Measurements from ENCODE around the gene GIGYF1. TPM values are rescaled to one million over a fixed set of nuclear protein-coding genes. Genes with fewer than 3 reads are reported as not detected.
A peak's percentile ranks its signal among the peaks of the same experiment; 100 is the strongest.

GIGYF1 gene
- total RNA-seq, 1 donor from 2014 or later = 95.1 TPM

DNA sequence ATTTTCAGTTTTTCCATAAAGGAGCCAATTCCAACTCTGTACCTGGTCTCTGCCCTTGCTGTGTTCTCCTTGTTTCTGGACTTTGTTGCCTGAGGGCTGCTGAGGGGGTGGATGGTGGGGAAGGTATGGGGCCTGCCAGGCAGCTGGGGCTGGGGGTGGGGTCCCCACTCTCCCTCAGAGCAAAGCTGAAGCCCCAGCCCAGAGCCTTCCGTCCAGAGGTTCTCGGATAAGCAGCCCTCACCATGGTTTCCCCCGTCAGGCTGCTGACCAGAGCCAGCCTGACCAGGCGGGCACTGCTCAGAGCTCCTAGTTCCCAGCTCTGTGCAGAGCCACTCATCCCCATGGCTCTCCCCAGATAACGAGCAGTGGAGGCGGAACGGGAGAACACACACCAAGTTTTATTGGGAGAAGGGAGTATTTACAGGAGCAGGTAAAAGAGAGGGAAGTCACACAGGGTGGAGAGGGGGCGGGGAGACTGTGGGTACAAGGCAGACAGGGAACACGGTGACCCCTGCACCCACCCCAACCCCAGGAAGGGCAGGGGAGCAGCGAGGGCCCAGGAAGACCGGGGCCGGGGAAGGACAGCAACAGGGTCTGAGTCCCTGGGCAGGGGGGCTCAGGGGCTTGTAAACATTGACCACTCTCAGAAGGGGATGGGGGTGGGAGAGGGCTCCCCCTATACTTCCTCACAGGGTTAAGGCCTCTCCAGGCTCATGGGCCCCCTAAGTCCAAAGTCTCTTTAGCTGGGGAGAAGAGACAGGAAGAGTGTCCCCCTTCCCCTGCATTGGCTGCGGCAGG lies 14.7 kb downstream of the GIGYF1 start:
- no peaks in the 10 kb centered on the region for H3K27me3 Mint-ChIP-seq
- TF ChIP-seq CTCF (IDR thresholded peaks at IDR 0.05; ENCODE audit: unreplicated experiment) = no peak
- H3K4me1 Mint-ChIP-seq (ENCODE audit: low read depth) = peaks cover 2% of the 10 kb centered on the region
- H3K36me3 Mint-ChIP-seq (ENCODE audit: insufficient read depth) = peaks cover 8% of the 10 kb centered on the region
- no peak overlapping the region for H3K27ac Mint-ChIP-seq
- DNase-seq (ENCODE audit: low spot score, unreplicated experiment) = no peak
- H3K9me3 Mint-ChIP-seq (ENCODE audit: low read depth) = no peaks in the 10 kb centered on the region
- H3K4me3 Mint-ChIP-seq (ENCODE audit: low read depth) = no peak overlapping the region

- DNase-seq (ENCODE audit: low spot score, unreplicated experiment) = no peak
- H3K4me1 Mint-ChIP-seq (ENCODE audit: low read depth) = peaks cover 2% of the 10 kb centered on the region
- H3K27ac Mint-ChIP-seq = no peak overlapping the region
- H3K9me3 Mint-ChIP-seq (ENCODE audit: low read depth) = no peaks in the 10 kb centered on the region
- no peak for TF ChIP-seq CTCF (IDR thresholded peaks at IDR 0.05; ENCODE audit: unreplicated experiment)
- peak overlapping the region; percentile 29 for H3K4me3 Mint-ChIP-seq (ENCODE audit: low read depth)
- peaks cover 8% of the 10 kb centered on the region for H3K36me3 Mint-ChIP-seq (ENCODE audit: insufficient read depth)
- no peaks in the 10 kb centered on the region for H3K27me3 Mint-ChIP-seq
These were observed 15.6 kb downstream of the GIGYF1 start for GRCh38 chr7:100678291-100678984.

- Mint-ChIP-seq H3K4me3 (ENCODE audit: low read depth) (peak overlapping the region; percentile 45), H3K36me3 (ENCODE audit: insufficient read depth) (peaks cover 6% of the 10 kb centered on the region), H3K27me3 (no peaks in the 10 kb centered on the region), H3K9me3 (ENCODE audit: low read depth) (no peaks in the 10 kb centered on the region), H3K4me1 (ENCODE audit: low read depth) (peaks cover 2% of the 10 kb centered on the region), H3K27ac (peak overlapping the region; percentile 80)
- no peak for TF ChIP-seq CTCF (IDR thresholded peaks at IDR 0.05; ENCODE audit: unreplicated experiment)
- DNase-seq (ENCODE audit: low spot score, unreplicated experiment) = no peak
These were observed 16.5 kb downstream of the GIGYF1 start for GRCh38 chr7:100677308-100678267.

- Mint-ChIP-seq H3K36me3 (ENCODE audit: insufficient read depth) (peaks cover 6% of the 10 kb centered on the region), H3K27ac (peak overlapping the region; percentile 69)
- no peak for TF ChIP-seq CTCF (IDR thresholded peaks at IDR 0.05; ENCODE audit: unreplicated experiment)
These were observed 17.3 kb downstream of the GIGYF1 start for GRCh38 chr7:100676501-100677306.

More at GRCh38 chr7:100676501-100677306, 17.3 kb downstream of the GIGYF1 start:
- Mint-ChIP-seq H3K27me3 (peaks cover 3% of the 10 kb centered on the region), H3K4me1 (ENCODE audit: low read depth) (peaks cover 2% of the 10 kb centered on the region), H3K9me3 (ENCODE audit: low read depth) (no peaks in the 10 kb centered on the region), H3K4me3 (ENCODE audit: low read depth) (peak overlapping the region; percentile 73)
- no peak for DNase-seq (ENCODE audit: low spot score, unreplicated experiment)
